ENCODE measurements around the gene XPR1.

GRCh38 chr1:180777072-180777689, 145.4 kb downstream of the XPR1 start:
- TF ChIP-seq CTCF (IDR thresholded peaks at IDR 0.05; ENCODE audit: insufficient read depth, low read length, poor library complexity, severe bottlenecking), result no peak
- TF ChIP-seq EZH2phosphoT487 (conservative IDR thresholded peaks at IDR 0.05; ENCODE audit: low read length), result no peak
